HG02870 (cell line): Measurements from ENCODE around the gene PALLD.

Experiments used
- ATAC-seq: cut with Tn5 transposase; IDR thresholded peaks from one replicate; pipeline ENCODE4 v1.9.1; 2021; ENCODE audit warnings: mild to moderate bottlenecking, moderate library complexity; ENCODE audit not compliant: unreplicated experiment

PALLD gene

GRCh38 chr4:168553714-168554370, 57.0 kb downstream of the PALLD start:
- ATAC-seq = no peak

- ATAC-seq = no peak
These were observed 58.6 kb downstream of the PALLD start for GRCh38 chr4:168555437-168555836.

- no peak for ATAC-seq
These were observed 60.8 kb downstream of the PALLD start for GRCh38 chr4:168557658-168558057.

GRCh38 chr4:168558599-168558998, 61.7 kb downstream of the PALLD start:
- no peak for ATAC-seq

- ATAC-seq = no peak
These were observed 63.6 kb downstream of the PALLD start for GRCh38 chr4:168560184-168561180.

DNA sequence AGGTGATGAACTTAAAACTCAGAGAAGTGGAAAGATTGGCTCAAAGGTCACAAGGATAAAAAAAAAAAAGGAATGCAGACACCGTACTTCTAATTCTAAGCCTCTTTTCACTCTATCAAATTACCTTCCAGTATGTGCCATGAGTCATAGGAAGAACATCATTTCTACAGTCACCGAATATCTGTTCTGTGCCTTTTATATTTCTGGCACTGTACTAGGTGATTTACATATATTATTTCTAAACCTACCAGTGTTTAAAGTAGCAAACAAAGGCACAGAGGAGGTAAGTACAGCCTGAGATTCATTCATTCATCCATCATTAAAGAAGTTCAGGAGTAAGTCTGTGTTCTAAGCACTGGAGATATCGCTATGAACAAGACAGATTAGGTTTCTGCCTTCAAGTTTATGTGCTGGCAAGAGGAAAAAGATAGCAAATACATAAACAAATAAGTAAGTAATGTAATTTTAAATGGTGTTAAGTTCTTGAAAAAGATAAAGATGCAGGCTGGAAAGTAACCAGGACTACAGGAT, 65.3 kb downstream of the PALLD start:
- ATAC-seq = no peak

DNA sequence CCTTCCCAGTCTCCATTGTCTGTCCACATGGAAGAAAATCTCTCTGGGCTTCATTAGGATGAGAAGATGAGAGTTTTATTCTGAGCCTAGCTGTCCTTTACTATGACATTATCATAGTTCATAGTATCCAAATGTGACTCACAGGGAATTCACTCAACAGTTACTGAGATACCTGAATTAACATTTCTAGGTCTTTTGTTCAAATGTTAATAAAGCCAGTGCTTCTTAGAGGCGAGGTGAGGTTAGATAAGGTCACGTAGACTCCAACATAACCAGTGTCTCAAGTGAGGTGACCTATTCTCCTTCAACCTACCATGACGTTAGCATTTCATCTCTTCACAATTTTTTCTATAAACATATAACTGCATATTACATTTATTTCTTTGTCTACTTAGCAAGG, 67.2 kb downstream of the PALLD start:
- ATAC-seq = no peak

GRCh38 chr4:168565130-168565529, 68.3 kb downstream of the PALLD start:
- no peak for ATAC-seq

DNA sequence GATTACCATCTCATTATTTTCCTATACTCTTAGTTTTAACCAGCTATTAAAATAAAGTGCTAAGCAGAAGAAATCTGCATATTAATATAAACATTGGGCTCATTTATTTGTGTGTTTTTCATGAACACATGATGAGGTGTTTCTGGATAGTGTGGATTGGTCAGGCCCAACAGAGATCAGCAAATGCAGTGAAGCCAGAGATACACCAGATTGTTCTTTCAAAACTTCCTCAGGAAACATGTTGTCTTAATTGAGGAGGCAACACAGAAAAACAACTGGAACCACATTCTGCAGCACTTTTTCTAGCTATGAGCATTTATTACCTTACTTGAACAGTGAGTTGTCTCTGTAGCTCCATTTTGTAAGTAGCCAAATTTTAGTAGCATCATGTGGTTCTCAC, 69.9 kb downstream of the PALLD start:
- no peak for ATAC-seq

DNA sequence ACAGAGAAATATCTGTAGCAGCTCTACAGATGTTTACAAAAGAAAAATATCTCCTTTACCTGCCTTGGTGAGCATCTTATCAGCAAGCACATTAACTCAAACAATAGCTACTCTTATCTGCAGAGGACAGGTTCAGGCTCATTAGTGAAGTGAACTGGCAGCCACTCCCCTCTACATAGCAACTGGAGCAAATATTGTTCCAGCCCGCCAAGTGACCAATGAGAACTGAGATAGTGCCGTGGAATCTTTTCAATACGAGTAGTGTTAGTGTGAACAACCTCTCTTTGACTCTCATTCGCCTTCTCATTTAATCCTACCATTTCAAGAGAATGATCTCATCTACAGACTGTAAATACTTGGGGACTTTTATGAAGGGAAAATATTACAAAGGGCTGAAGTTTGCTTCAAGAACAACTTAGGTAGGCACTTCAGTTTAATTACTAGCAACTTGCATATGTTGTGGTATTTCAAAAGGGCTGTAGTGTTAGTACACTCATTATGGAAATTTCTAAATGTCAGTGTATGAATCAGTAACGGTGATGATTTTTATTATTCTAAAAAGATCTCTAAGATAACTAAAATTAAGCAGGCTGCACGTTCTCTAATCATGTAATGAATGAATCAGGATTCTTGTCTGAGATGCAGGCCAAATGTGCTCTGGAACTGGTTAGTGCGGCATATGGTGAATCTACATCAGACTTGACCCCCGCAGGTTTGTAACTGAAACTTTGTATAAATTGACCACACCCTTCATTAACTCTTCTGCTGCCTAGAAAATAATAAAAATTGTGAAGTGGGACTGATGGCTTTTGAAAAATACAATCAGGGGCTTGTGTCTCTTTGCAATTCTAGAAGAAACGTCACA, 72.4 kb downstream of the PALLD start:
- ATAC-seq = no peak

DNA sequence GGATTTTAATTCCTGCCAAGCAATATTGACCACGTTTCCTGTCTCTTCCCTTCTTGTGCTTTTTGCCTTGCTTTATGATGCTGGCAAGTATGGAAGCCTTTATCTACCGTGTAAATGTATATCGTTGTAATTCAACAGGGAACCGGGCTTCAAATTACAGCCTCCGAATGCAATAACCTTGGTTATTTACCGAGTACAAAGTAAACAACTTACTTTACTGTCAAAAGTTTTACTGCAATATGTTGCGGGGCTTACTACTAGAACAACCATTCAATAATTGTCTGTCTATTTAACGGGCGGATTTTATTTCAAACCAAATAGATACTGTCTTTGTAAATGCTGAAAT, 73.1 kb downstream of the PALLD start:
- ATAC-seq = no peak

DNA sequence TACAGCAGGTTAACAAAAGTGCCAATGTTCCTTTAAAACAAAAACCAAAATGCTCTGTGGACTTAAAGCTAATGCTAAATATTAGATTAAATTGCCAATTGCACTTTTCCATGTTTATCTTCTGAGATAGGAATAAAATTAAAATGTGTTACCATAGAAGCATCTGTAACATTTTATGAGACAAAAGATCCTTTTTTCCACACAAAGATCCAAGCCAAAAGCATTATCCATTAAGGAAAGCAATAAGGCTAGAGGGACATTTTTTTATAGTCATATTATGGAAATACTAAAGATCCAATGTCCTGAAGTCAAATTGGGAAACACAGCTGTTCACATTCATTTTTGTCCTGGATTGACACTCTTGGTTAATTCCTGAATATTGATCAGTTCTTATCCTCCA, 73.6 kb downstream of the PALLD start:
- ATAC-seq = no peak

- ATAC-seq = no peak
These were observed 75.2 kb downstream of the PALLD start for GRCh38 chr4:168572002-168572401.

DNA sequence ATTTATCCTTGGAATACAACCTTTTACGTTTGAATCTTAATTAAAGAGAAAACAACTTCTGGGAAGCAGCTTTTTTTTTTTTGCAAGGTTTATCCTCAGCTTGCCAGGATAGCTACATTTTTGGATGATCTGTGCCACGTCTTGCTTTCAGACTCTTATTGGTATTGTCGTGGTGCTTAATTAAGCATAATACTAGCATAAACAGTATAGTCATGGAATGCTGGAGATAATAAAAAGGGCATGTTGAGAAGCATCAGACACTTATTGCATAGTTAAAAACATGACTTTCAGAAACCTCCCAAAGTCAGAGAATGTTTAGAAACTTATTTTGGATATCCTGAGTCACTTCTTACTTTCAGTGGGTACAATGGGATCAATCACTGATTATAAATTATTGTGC, 77.0 kb downstream of the PALLD start:
- ATAC-seq = no peak

- no peak for ATAC-seq
These were observed 77.9 kb downstream of the PALLD start for GRCh38 chr4:168574581-168575295.

GRCh38 chr4:168575473-168575872, 78.6 kb downstream of the PALLD start:
- ATAC-seq = no peak

- ATAC-seq = no peak
These were observed 80.8 kb downstream of the PALLD start for GRCh38 chr4:168577624-168578023.

DNA sequence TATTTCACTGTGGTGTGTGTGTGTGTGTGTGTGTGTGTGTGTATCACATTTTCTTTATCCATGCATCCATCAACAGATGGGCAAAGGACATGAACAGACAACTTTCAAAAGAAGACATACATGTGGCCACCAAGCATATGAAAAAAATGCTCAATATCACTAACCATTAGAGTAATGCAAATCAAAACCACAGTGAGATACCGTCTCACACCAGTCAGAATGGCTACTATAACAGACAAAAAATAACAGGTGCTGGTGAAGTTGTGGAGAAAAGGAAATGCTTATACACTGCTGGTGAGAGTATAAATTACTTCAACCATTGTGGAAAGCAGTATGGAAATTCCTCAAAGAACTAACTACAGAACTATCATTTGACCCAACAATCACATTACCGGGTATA, 83.4 kb downstream of the PALLD start:
- no peak for ATAC-seq

GRCh38 chr4:168584321-168584771, 87.5 kb downstream of the PALLD start:
- ATAC-seq = peak; percentile 64
